Measurements from ENCODE around the gene ADAM17.
"Not testable (repeated sequence)": the region's sequence is repeated elsewhere in the genome, so short reads cannot be mapped to it uniquely, and the experiment has no call there.

ADAM17 gene

GRCh38 chr2:9525266-9525665, 30.4 kb downstream of the ADAM17 start:
- DNase-seq (ENCODE audit: low spot score) = no peak
- in situ Hi-C loops (cut with MboI; ENCODE audit: low pct_unique_long_range_greater_than_20kb, low sequenced_read_pairs, unreplicated experiment) = no loop called here
- no peak for TF ChIP-seq CTCF (IDR thresholded peaks at IDR 0.05; ENCODE audit: extremely low read depth, insufficient read depth, missing control alignments)

- in situ Hi-C loops (cut with MboI; ENCODE audit: low pct_unique_long_range_greater_than_20kb, low sequenced_read_pairs, unreplicated experiment) = no loop called here
- TF ChIP-seq CTCF (IDR thresholded peaks at IDR 0.05; ENCODE audit: extremely low read depth, insufficient read depth, missing control alignments) = no peak
- no peak for DNase-seq (ENCODE audit: low spot score)
Measured at GRCh38 chr2:9524291-9524690, 31.3 kb downstream of the ADAM17 start.

GRCh38 chr2:9519250-9519649, 36.4 kb downstream of the ADAM17 start:
- in situ Hi-C loops (cut with MboI; ENCODE audit: low pct_unique_long_range_greater_than_20kb, low sequenced_read_pairs, unreplicated experiment) = no loop called here
- DNase-seq (ENCODE audit: low spot score) = no peak
- no peak for TF ChIP-seq CTCF (IDR thresholded peaks at IDR 0.05; ENCODE audit: extremely low read depth, insufficient read depth, missing control alignments)

GRCh38 chr2:9518780-9519179, 36.9 kb downstream of the ADAM17 start:
- in situ Hi-C loops (cut with MboI; ENCODE audit: low pct_unique_long_range_greater_than_20kb, low sequenced_read_pairs, unreplicated experiment) = no loop called here
- TF ChIP-seq CTCF (IDR thresholded peaks at IDR 0.05; ENCODE audit: extremely low read depth, insufficient read depth, missing control alignments) = no peak
- no peak for DNase-seq (ENCODE audit: low spot score)

- in situ Hi-C loops (cut with MboI; ENCODE audit: low pct_unique_long_range_greater_than_20kb, low sequenced_read_pairs, unreplicated experiment) = no loop called here
- no peak for TF ChIP-seq CTCF (IDR thresholded peaks at IDR 0.05; ENCODE audit: extremely low read depth, insufficient read depth, missing control alignments)
- no peak for DNase-seq (ENCODE audit: low spot score)
Measured at GRCh38 chr2:9518163-9518562, 37.5 kb downstream of the ADAM17 start.

GRCh38 chr2:9517118-9517782, 38.4 kb downstream of the ADAM17 start:
- no peak for TF ChIP-seq CTCF (IDR thresholded peaks at IDR 0.05; ENCODE audit: extremely low read depth, insufficient read depth, missing control alignments)
- in situ Hi-C loops (cut with MboI; ENCODE audit: low pct_unique_long_range_greater_than_20kb, low sequenced_read_pairs, unreplicated experiment) = no loop called here
- DNase-seq (ENCODE audit: low spot score) = no peak

GRCh38 chr2:9513946-9514345, 41.7 kb downstream of the ADAM17 start:
- DNase-seq (ENCODE audit: low spot score); in situ Hi-C loops (cut with MboI; ENCODE audit: low pct_unique_long_range_greater_than_20kb, low sequenced_read_pairs, unreplicated experiment): not testable (repeated sequence)
